NCI-H2227 treated with DMSO at 0.1 percent for 48 hours (cell line): ENCODE results near the gene ALOX5.
"Not testable (repeated sequence)": the region's sequence is repeated elsewhere in the genome, so short reads cannot be mapped to it uniquely, and the experiment has no call there.

Source experiments
- DNase-seq: peaks from one replicate; lab custom pipeline; 2025; lab: John Stamatoyannopoulos, UW

Gene ALOX5

DNA sequence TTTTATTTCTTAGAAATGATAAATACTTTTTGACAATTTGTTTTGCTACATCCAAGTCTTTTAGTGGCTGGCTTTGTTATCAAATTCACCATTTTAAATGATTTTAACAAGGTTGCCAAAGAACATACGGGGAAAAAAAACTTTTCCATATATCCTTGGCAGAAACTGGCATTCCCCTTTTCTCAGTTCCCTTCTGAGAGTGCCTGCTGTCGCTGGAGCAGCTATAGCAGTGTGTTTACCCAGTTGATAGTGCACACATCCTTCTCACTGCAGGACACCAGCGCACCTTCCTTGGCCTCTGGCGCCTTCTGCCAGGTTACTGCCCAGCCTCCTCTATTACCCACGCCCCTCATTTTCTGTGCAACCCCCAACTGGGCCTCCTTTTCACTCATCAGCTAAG, 94.1 kb downstream of the ALOX5 start:
- DNase-seq = no peak

DNA sequence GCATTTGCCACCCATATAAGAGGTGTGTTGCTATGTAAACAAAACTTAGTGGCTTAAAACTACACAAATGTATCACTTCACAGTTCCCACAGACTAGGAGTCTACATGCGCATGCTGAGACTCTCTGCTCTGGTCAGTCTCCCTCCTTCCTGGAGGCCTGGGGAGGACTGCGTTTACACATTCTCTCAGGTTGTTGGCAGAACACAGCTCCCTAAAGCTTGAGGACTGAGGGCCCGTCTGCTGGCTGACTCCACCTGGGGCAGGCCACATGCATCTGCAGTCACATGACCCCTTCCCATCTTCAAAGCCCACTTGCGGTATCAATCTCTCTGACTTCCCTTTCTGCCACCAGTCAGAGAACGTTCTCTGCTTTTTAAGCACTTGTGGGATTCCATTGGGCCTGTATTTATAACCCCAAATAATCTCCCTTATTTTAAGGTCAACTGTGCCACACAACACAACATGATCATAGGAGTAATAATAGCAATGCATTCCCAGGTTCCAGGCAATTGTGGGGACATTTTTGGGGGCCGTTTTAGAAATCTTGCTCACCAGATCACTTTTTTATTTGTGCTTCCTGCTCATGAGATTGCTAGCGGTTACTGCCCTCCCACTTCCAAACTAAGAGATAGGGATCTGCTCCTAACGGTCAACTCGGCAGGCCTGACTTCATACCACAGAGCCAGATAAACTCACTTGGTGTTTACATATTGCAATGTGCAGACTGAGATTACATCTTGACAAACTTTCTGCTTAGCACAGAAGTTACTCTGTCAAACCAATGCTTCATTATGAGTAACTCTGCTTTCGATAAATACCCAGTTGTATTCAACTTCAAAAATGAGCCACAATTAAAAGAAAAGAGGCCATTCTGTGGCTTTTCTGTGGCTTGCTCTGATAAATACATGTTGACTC, 96.3 kb downstream of the ALOX5 start:
- DNase-seq = no peak

DNA sequence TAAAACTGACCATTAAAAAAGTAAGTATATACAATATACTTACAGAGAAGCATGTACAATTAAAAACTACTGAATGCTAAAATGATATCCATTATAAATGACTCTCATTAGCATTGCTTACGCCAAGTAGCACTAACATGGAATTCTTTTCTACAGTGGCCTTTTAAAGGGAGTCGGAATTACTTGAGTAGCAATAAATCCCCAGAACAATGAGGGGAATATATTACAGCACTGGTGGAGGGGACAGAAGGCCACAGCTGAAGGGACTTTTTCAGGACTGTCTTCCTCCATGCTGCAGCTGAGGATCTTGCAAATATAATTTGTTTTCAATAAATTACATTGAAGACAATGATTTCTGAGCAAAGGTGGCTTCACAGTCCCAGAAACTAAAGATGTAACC, 97.0 kb downstream of the ALOX5 start:
- DNase-seq = no peak

DNA sequence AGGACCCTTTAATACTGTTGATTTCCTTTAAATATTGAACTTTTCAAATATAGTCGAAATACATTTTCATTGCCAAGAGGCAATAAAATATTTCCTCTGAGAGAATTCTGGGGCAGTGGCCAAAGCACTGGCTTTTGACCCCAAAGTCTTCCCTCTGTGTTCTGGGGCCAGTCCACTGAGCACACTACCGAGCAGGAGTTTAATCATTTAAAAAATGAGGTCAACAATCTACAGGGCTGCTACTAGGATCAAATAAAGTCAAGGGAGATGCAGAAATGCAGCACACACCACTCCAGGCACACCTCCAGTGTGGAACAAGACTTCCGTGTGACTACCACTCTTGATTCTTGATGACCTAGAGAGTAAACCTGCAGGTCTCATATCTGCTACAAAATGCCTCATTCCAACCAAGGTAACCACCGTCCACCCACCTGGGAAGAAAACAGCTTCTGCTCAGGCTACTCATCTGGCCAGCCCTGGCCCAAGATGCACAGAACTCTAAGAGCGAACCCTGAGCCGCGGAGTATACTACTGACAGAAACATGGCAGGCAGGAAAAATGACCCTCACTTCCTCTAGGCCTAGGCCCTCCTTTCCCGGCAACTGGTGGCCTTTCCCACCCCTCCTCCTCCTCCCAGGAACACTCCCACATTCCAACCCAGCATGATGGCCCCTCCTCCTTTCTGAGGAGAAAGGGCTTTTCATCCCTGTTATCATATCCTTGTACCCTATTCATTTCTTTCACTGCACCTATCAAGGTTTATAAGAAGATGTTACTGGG, 97.7 kb downstream of the ALOX5 start:
- no peak for DNase-seq

DNA sequence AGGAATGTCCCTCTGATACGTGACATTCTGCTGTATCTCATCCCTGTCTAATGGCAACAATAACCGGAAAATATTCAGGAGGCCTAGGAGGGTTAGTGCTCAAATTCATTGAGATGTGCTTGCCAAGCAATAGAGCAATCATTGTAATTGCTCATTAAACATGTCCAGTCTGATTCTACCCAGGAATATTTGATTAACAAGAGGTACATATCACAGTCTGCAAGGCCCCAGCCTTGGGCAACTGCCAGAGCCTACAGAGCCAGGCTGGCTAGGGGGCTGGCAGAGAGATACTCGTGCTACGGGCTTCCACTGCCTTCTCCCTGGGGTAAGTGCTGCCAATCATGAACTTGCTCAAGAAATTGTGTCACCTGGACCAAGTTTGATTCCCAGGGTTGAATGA, 99.1 kb downstream of the ALOX5 start:
- no peak for DNase-seq

DNA sequence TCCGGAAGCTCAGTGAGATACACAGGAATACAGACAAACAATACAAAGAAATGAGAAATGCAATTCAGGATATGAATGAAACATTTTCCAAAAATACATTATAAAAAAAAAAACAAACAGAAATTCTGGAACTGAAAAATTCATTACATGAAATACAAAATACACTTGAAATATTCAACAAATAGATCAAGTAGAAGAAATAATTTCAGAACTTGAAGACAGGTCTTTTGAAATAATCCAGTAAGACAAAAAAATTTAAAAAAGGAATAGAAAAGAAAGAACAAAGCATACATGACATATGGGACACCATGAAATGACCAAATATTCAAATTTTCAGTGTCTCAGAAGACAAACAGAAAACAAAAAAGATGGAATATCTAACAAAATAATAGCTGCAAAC, 102.5 kb downstream of the ALOX5 start:
- no peak for DNase-seq

DNA sequence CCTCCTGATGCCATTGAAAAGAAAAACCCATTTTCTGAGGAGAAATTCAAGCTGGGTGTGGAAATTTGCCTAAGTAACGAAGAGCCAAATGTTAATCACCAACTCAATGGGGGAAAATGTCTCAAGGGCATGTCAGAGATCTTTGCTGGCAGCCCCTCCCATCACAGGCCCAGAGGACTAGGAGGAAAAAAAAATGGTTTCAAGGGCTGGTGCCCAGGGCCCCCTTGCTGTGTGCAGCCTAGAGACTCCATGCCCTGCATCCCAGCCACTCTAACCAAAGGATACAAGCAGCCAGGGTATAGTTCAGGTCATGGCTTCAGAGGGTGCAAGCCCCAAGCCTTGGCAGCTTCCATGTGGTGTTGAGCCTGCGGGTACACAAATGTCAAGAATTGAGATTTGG, 106.3 kb downstream of the ALOX5 start:
- DNase-seq = no peak

DNA sequence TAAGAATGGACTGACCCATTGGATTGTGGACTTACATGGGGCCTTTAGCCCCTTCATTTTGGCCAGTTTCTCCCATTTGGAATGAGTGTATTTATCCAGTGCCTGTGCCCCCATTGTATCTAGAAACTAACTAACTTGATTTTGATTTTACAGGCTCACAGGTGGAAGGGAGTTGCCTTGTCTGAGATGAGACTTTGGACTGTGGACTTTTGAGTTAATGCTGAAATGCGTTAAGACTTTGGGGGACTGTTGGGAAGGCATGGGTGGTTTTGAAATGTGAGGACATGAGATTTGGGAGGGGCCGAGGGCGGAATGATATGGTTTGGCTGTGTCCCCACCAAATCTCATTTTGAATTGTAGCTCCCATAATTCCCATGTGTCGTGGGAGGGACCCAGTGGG, 107.1 kb downstream of the ALOX5 start:
- not testable (repeated sequence) for DNase-seq

DNA sequence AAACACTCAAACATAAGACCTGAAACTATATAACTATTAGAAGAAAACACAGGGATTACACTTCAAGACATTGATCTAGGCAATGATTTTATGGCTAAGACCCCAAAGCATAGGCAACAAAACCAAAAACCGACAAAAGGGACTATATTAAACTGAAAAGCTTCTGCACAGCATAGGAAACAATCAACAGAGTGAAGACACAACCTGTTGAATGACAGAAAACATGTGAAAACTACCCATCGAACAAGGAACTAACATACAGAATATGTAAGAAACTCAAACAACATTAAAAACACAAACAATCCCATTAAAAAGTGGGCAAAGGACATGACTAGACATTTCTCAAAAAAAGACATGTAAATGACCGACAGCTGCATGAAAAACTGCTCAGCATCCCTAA, 109.0 kb downstream of the ALOX5 start:
- no peak for DNase-seq

DNA sequence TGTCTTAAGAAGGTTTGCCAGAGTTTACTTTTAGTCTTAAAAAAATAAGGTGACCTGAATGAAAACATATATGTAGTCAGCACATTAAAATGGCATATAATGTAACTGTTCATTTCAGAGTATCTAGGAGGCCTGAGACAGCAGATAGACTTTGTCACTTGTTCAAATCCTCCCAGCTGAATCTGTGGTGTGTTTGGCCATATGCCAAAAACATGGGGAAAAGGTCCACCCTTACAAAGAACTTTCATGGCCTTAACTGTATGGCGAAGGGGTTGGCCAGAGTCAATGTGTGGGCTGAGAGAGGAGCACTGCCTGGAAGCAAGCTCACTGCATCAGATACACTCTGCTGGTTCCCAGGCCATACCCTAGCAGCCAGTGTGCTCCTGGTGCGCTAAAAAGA, 113.7 kb downstream of the ALOX5 start:
- no peak for DNase-seq

DNA sequence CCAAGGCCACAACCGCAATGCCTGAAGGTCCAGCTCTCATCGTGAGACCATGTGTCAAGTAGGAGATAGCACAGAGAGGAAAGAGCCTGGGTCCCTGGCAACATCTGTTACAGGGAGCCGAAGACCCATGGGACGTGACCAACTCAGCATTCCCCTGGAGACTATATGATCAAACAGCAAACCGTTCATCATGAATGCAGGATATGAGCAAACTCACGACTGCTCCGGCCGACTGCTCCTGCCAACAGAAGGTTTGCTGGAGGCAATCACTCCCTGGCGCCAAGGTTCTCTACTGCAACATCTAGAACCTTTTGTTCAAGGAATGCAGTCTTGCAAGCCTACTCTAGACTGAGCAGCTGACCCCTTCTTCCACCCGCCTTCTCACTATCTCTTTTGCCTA, 114.3 kb downstream of the ALOX5 start:
- no peak for DNase-seq

DNA sequence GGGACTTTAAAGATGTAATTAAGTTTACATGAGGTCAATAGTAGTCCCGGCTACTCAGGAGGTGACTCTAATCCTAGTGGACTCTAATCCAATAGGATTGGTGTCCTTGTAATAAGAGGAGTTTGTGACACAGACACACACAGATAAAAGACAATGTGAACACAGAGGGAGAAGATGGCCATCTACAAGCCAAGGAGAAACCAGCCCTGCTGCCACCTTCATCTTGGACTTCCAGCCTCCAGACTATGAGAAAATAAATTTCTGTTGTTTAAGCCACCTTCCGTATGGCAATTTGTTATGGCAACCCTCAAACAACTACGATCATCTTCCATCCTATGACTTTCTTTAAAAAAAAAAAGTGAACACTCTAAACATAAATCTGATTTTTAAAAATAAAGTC, 116.3 kb downstream of the ALOX5 start:
- no peak for DNase-seq

DNA sequence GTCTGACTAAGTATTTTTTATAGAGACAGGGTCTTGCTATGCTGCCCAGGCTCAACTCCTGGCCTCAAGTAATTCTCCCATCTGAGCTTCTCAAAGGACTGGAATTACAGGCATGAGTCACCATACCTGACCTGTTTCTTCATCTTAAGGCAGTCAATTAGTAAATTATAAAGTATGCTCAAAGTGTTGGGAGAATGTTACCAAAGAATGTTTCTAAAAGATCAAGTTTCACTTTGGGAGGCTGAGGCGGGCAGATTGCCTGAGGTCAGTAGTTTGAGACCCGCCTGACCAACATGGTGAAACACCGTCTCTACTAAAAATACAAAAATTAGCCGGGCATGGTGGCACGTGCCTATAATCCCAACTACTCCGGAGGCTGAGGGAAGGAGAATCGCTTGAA, 117.0 kb downstream of the ALOX5 start:
- DNase-seq = no peak
